HCT116 (cell line): ENCODE measurements around the gene DMXL1. TPM values are rescaled to one million over a fixed set of nuclear protein-coding genes. Genes with fewer than 3 reads are reported as not detected.

ENCODE experiments used
- ATAC-seq: fragments of 200-7000 bp; cut with Tn5 transposase; 2 replicates; pipeline ENCODE4 v1.9.1; 2020; ENCODE audit warnings: mild to moderate bottlenecking, moderate library complexity
- BruUV-seq: library from RNA; stranded (reverse); fragments of 400-500 nt; replicated peaks from 2 replicates; lab custom pipeline; 2021; lab: Mats Ljungman, UMichigan
- CTCF ChIA-PET: fragments of 300-600 bp; sonication (Branson Sonifier 250); formaldehyde crosslinking; loops from one replicate; lab custom pipeline; 2021; ENCODE audit warnings: antibody characterized with exemption; lab: Charles Lee
- POLR2A ChIA-PET: fragments of 300-600, 350-600 bp; sonication (Branson Sonifier 250); formaldehyde crosslinking; loops from one replicate; lab custom pipeline; 2021; ENCODE audit warnings: antibody characterized with exemption; lab: Charles Lee
- RAD21 ChIA-PET, 2 experiments: fragments of 300-600 bp; sonication (Branson Sonifier 250); formaldehyde crosslinking; loops; one replicate each; lab custom pipeline; 2023; ENCODE audit warnings: low total read pairs in 2 of 2; ENCODE audit not compliant: uncharacterized antibody in 2 of 2, unreplicated experiment in 2 of 2, low non-redundant PET in 1 of 2; lab: Charles Lee
- DNase-seq: peaks from one replicate; pipeline ENCODE4 v3.0.0-alpha.2; 2010; ENCODE audit warnings: low read depth, low spot score
- H2AFZ ChIP-seq: fragments of 200-600 bp; shearing (Covaris generic), sonication (generic); 2 replicates; pipeline ENCODE4 v1.6.1; 2017; ENCODE audit warnings: low read depth, mixed run types, mixed read lengths, antibody characterized with exemption, low read length; ENCODE audit not compliant: poor library complexity, severe bottlenecking
- H3K27ac ChIP-seq: 2 replicates; pipeline ENCODE4 v1.5.1; 2012; ENCODE audit warnings: low read depth, low read length
- H3K27me3 ChIP-seq: fragments of 200-600 bp; sonication (generic); 2 replicates; pipeline ENCODE4 v1.6.1; 2016; ENCODE audit warnings: mixed run types, low read length, mixed read lengths; ENCODE audit not compliant: insufficient read depth
- H3K36me3 ChIP-seq, 2 experiments: fragments of 200-500 bp in 1 of 2; fragments of 200-600 bp in 1 of 2; sonication (Bioruptor generic) in 1 of 2; sonication (generic) in 1 of 2; 2 replicates each; pipeline versions ENCODE4 v1.5.1 to v1.6.1; 2014 to 2016; ENCODE audit warnings: low read length in 2 of 2, inconsistent platforms in 1 of 2, mixed read lengths in 1 of 2, mixed run types in 1 of 2; ENCODE audit not compliant: insufficient read depth in 2 of 2, control insufficient read depth in 1 of 2
- H3K4me1 ChIP-seq, 2 experiments: fragments of 200-600 bp in 1 of 2; sonication (generic) in 1 of 2; 2 replicates each; pipeline versions ENCODE4 v1.5.1 to v1.6.1; 2012 to 2017; ENCODE audit warnings: low read length in 2 of 2, inconsistent platforms in 1 of 2, mild to moderate bottlenecking in 1 of 2, mixed read lengths in 1 of 2, mixed run types in 1 of 2, moderate library complexity in 1 of 2; ENCODE audit not compliant: insufficient read depth in 2 of 2, control insufficient read depth in 1 of 2
- H3K4me2 ChIP-seq: fragments of 200-600 bp; sonication (generic); 2 replicates; pipeline ENCODE4 v1.6.1; 2017; ENCODE audit warnings: mixed run types, low read length, mixed read lengths
- H3K4me3 ChIP-seq, 2 experiments: fragments of 200-600 bp in 1 of 2; sonication (generic) in 1 of 2; replicated peaks in 1 of 2; 2 replicates each; pipeline ENCODE4 v1.5.1; 2011 to 2016; ENCODE audit warnings: low read length in 2 of 2, control low read depth in 1 of 2, low read depth in 1 of 2, mild to moderate bottlenecking in 1 of 2, mixed read lengths in 1 of 2, mixed run types in 1 of 2
- H3K79me2 ChIP-seq: fragments of 200-600 bp; sonication (generic); 2 replicates; pipeline ENCODE4 v1.6.1; 2017; ENCODE audit warnings: mild to moderate bottlenecking, mixed run types, low read length, moderate library complexity, mixed read lengths; ENCODE audit not compliant: insufficient read depth
- H3K9ac ChIP-seq: fragments of 200-600 bp; sonication (generic); 2 replicates; pipeline ENCODE4 v1.6.1; 2016; ENCODE audit warnings: low read length, mixed read lengths
- H3K9me2 ChIP-seq: fragments of 200-600 bp; sonication (generic), shearing (Covaris generic); 2 replicates; pipeline ENCODE4 v1.6.1; 2017; ENCODE audit warnings: mixed run types, mild to moderate bottlenecking, moderate library complexity; ENCODE audit not compliant: insufficient read depth
- H3K9me3 ChIP-seq, 2 experiments: fragments of 200-500 bp in 1 of 2; fragments of 200-600 bp in 1 of 2; sonication (Bioruptor generic) in 1 of 2; sonication (generic) in 1 of 2; 2 replicates each; pipeline ENCODE4 v1.6.1; 2014 to 2017; ENCODE audit warnings: low read length in 2 of 2, mixed read lengths in 2 of 2, inconsistent platforms in 1 of 2, low read depth in 1 of 2, mild to moderate bottlenecking in 1 of 2, mixed run types in 1 of 2, moderate library complexity in 1 of 2; ENCODE audit not compliant: control insufficient read depth in 1 of 2, insufficient read depth in 1 of 2
- H4K20me1 ChIP-seq: fragments of 200-600 bp; sonication (generic), shearing (Covaris generic); 2 replicates; pipeline ENCODE4 v1.6.1; 2017; ENCODE audit warnings: mixed run types, mild to moderate bottlenecking, moderate library complexity; ENCODE audit not compliant: insufficient read depth
- CBX3 ChIP-seq: IDR thresholded peaks from 2 replicates; pipeline ENCODE4 v1.6.1; 2012; ENCODE audit warnings: low read depth
- CEBPB ChIP-seq: IDR thresholded peaks from 2 replicates; pipeline ENCODE4 v1.6.1; 2012; ENCODE audit warnings: low read depth
- EGR1 ChIP-seq: IDR thresholded peaks from 2 replicates; pipeline ENCODE4 v1.6.1; 2012; ENCODE audit warnings: low read depth
- ELF1 ChIP-seq: IDR thresholded peaks from 2 replicates; pipeline ENCODE4 v1.6.1; 2012; ENCODE audit warnings: low read depth, borderline replicate concordance
- EZH2phosphoT487 ChIP-seq: fragments of 200-600 bp; IDR thresholded peaks from 2 replicates; pipeline ENCODE4 v1.6.1; 2018; ENCODE audit warnings: antibody characterized with exemption, borderline replicate concordance
- FOSL1 ChIP-seq: IDR thresholded peaks from 2 replicates; pipeline ENCODE4 v1.6.1; 2012; ENCODE audit warnings: low read depth
- JUND ChIP-seq: IDR thresholded peaks from 2 replicates; pipeline ENCODE4 v1.6.1; 2012
- POLR2A ChIP-seq: IDR thresholded peaks from 2 replicates; pipeline ENCODE4 v1.7.0; 2011; ENCODE audit warnings: borderline replicate concordance; ENCODE audit not compliant: insufficient read depth, insufficient read length; ENCODE audit errors: extremely low read depth
- POLR2AphosphoS5 ChIP-seq: IDR thresholded peaks from 2 replicates; pipeline ENCODE4 v1.6.1; 2011; ENCODE audit warnings: mild to moderate bottlenecking, low read depth, low read length, moderate library complexity
- RAD21 ChIP-seq: IDR thresholded peaks from 2 replicates; pipeline ENCODE4 v1.6.1; 2012; ENCODE audit warnings: low read depth, mild to moderate bottlenecking
- SIN3A ChIP-seq: IDR thresholded peaks from 2 replicates; pipeline ENCODE4 v1.6.1; 2012; ENCODE audit warnings: low read depth
- SP1 ChIP-seq: IDR thresholded peaks from 2 replicates; pipeline ENCODE4 v1.6.1; 2012; ENCODE audit warnings: low read depth
- SRF ChIP-seq: IDR thresholded peaks from 2 replicates; pipeline ENCODE4 v1.6.1; 2012; ENCODE audit warnings: low read depth
- TCF7L2 ChIP-seq: IDR thresholded peaks from 2 replicates; pipeline ENCODE4 v1.7.0; 2011; ENCODE audit warnings: borderline replicate concordance, inconsistent platforms; ENCODE audit not compliant: insufficient read depth, insufficient read length; ENCODE audit errors: extremely low read depth
- YY1 ChIP-seq: IDR thresholded peaks from 2 replicates; pipeline ENCODE4 v1.6.1; 2011; ENCODE audit warnings: low read length, low read depth, moderate library complexity, mild to moderate bottlenecking; ENCODE audit not compliant: insufficient replicate concordance; ENCODE audit errors: extremely low read depth
- ZFX ChIP-seq: fragments of 450-650 bp; IDR thresholded peaks from 2 replicates; pipeline ENCODE4 v1.6.1; 2017
- ZNF274 ChIP-seq: fragments of 200-500 bp; sonication (Bioruptor generic); IDR thresholded peaks from 2 replicates; pipeline ENCODE4 v1.6.1; 2014; ENCODE audit warnings: mild to moderate bottlenecking, low read depth, low read length, inconsistent platforms
- intact Hi-C: fragments of 100-400 bp; cut with micrococcal nuclease; formaldehyde crosslinking; loops from 2 replicates; pipeline ENCODE4 v1.10.0; 2022
- total RNA-seq: library from RNA; stranded (reverse); gene quantifications from one replicate; pipeline ENCODE4 v1.2.1, GENCODE V29; 2021; ENCODE audit not compliant: unreplicated experiment
- TF ChIP-seq, protein P1 (sequence below): IDR thresholded peaks from 2 replicates; pipeline ENCODE4 v1.6.1; 2012; ENCODE audit warnings: low read depth
- TF ChIP-seq, protein P2 (sequence below), 3 experiments: fragments of 200-600 bp in 1 of 3; sonication (generic) in 1 of 3; IDR thresholded peaks in 2 of 3; conservative IDR thresholded peaks in 1 of 3; 2 replicates each; pipeline ENCODE4 v1.5.1; 2012 to 2017; ENCODE audit warnings: low read depth in 2 of 3, low read length in 2 of 3, antibody characterized with exemption in 1 of 3, borderline replicate concordance in 1 of 3, control low read depth in 1 of 3, mild to moderate bottlenecking in 1 of 3, mixed read lengths in 1 of 3, mixed run types in 1 of 3, moderate library complexity in 1 of 3; ENCODE audit not compliant: insufficient read depth in 1 of 3
- TF ChIP-seq, protein P3 (sequence below): IDR thresholded peaks from 2 replicates; pipeline ENCODE4 v1.6.1; 2012

Gene DMXL1
- total RNA-seq, 1 experiment from 2014 or later: 21.1 TPM

DNA sequence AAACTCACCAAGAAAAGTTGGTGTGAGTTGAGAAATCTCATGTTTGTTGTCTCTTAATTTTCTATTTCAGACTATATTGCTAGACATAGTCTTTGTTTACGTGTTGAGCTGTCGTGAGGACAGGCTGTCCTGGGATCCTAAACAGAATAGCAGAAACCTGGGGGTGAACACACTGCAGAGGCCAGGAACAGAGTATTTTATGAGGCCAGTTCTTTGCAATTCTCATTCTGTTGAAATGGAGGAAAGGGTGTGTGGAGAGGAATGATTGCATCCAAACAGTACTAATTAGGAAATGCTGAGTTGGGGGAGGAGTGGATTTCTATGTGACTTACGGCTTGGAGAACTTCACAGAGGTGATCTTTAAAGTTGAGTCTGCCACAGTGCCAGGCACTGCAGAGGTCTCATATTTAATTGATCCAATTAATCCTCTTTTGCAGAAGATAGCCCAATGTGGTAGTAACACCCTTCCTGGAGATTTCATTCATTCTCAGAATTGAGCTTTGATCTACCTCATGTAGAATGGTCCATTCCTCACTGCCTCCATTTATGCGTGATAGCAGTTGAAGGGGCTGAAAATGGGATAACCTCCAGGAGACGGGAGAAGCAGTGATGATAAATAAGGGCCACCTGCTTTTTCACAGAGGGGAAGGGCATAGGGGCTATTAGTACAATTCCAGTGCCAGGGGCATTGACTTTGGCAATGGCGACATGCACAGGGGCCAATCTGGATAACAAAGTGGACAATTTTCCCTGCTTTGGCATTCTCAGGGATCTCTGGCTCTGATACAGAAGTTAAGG lies 200.3 kb downstream of the DMXL1 start:
- no peaks in the 10 kb centered on the region for H3K27me3 ChIP-seq
- ChIA-PET CTCF (no interaction called here), RAD21 (no interaction called here), POLR2A (no interaction called here)
- H3K9ac ChIP-seq: no peak overlapping the region
- no peaks in the 10 kb centered on the region for H4K20me1 ChIP-seq
- DNase-seq (no peak), ATAC-seq (no peak)
- no peak overlapping the region for H3K4me3 ChIP-seq
- intact Hi-C loops: no loop called here
- H2AFZ ChIP-seq: no peak overlapping the region
- H3K79me2 ChIP-seq: peaks cover 8% of the 10 kb centered on the region; the same call in 1 of the 2 replicates
- H3K4me2 ChIP-seq: no peak overlapping the region
- H3K4me1 ChIP-seq: peaks cover 38 to 55% of the 10 kb centered on the region in 2 experiments
- H3K27ac ChIP-seq: no peak overlapping the region
- no TSS peak for BruUV-seq
- no peaks in the 10 kb centered on the region for H3K9me2 ChIP-seq
- H3K36me3 ChIP-seq: no peaks in the 10 kb centered on the region
- H3K9me3 ChIP-seq: no peaks in the 10 kb centered on the region
- no peak for TF ChIP-seq SRF
- TF ChIP-seq ELF1: no peak
- TF ChIP-seq, protein P1, sequence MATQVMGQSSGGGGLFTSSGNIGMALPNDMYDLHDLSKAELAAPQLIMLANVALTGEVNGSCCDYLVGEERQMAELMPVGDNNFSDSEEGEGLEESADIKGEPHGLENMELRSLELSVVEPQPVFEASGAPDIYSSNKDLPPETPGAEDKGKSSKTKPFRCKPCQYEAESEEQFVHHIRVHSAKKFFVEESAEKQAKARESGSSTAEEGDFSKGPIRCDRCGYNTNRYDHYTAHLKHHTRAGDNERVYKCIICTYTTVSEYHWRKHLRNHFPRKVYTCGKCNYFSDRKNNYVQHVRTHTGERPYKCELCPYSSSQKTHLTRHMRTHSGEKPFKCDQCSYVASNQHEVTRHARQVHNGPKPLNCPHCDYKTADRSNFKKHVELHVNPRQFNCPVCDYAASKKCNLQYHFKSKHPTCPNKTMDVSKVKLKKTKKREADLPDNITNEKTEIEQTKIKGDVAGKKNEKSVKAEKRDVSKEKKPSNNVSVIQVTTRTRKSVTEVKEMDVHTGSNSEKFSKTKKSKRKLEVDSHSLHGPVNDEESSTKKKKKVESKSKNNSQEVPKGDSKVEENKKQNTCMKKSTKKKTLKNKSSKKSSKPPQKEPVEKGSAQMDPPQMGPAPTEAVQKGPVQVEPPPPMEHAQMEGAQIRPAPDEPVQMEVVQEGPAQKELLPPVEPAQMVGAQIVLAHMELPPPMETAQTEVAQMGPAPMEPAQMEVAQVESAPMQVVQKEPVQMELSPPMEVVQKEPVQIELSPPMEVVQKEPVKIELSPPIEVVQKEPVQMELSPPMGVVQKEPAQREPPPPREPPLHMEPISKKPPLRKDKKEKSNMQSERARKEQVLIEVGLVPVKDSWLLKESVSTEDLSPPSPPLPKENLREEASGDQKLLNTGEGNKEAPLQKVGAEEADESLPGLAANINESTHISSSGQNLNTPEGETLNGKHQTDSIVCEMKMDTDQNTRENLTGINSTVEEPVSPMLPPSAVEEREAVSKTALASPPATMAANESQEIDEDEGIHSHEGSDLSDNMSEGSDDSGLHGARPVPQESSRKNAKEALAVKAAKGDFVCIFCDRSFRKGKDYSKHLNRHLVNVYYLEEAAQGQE: no peak
- TF ChIP-seq, protein P2, sequence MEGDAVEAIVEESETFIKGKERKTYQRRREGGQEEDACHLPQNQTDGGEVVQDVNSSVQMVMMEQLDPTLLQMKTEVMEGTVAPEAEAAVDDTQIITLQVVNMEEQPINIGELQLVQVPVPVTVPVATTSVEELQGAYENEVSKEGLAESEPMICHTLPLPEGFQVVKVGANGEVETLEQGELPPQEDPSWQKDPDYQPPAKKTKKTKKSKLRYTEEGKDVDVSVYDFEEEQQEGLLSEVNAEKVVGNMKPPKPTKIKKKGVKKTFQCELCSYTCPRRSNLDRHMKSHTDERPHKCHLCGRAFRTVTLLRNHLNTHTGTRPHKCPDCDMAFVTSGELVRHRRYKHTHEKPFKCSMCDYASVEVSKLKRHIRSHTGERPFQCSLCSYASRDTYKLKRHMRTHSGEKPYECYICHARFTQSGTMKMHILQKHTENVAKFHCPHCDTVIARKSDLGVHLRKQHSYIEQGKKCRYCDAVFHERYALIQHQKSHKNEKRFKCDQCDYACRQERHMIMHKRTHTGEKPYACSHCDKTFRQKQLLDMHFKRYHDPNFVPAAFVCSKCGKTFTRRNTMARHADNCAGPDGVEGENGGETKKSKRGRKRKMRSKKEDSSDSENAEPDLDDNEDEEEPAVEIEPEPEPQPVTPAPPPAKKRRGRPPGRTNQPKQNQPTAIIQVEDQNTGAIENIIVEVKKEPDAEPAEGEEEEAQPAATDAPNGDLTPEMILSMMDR (IDR thresholded peaks at IDR 0.05 in 2 of 3, conservative IDR thresholded peaks at IDR 0.05 in 1 of 3; ENCODE audit: borderline replicate concordance in 1 of 3, insufficient read depth in 1 of 3, low read depth in 2 of 3, low read length in 2 of 3): no peak
- TF ChIP-seq FOSL1: no peak
- TF ChIP-seq SIN3A: no peak
- no peak for TF ChIP-seq ZNF274
- TF ChIP-seq POLR2A: no peak
- TF ChIP-seq CBX3: no peak
- TF ChIP-seq TCF7L2: no peak
- no peak for TF ChIP-seq ZFX
- TF ChIP-seq CEBPB: no peak
- TF ChIP-seq, protein P3, sequence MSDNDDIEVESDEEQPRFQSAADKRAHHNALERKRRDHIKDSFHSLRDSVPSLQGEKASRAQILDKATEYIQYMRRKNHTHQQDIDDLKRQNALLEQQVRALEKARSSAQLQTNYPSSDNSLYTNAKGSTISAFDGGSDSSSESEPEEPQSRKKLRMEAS: no peak
- TF ChIP-seq RAD21: no peak
- no peak for TF ChIP-seq EGR1
- TF ChIP-seq JUND: no peak
- TF ChIP-seq SP1: no peak
- TF ChIP-seq EZH2phosphoT487: no peak
- no peak for TF ChIP-seq POLR2AphosphoS5
- TF ChIP-seq YY1: no peak
